ENCODE data around the gene MINDY4.

Gene MINDY4

GRCh38 chr7:30835396-30835915, 64.2 kb downstream of the MINDY4 start:
- DNase-seq (ENCODE audit: low read depth, low spot score), result no peak

GRCh38 chr7:30836991-30837390, 65.8 kb downstream of the MINDY4 start:
- no peak for DNase-seq (ENCODE audit: low read depth, low spot score)

- no peak for DNase-seq (ENCODE audit: low read depth, low spot score)
Measured at GRCh38 chr7:30837581-30837980, 66.4 kb downstream of the MINDY4 start.

- no peak for DNase-seq (ENCODE audit: low read depth, low spot score)
Measured at GRCh38 chr7:30838008-30838407, 66.8 kb downstream of the MINDY4 start.

GRCh38 chr7:30840141-30841024, 69.2 kb downstream of the MINDY4 start:
- DNase-seq (ENCODE audit: low read depth, low spot score), result no peak

GRCh38 chr7:30841025-30841735, 70.0 kb downstream of the MINDY4 start:
- DNase-seq (ENCODE audit: low read depth, low spot score), result no peak

- DNase-seq (ENCODE audit: low read depth, low spot score), result no peak
Measured at GRCh38 chr7:30841801-30842541, 70.8 kb downstream of the MINDY4 start.

GRCh38 chr7:30842542-30843451, 71.6 kb downstream of the MINDY4 start:
- DNase-seq (ENCODE audit: low read depth, low spot score), result no peak

- DNase-seq (ENCODE audit: low read depth, low spot score), result no peak
Measured at GRCh38 chr7:30843741-30844482, 72.7 kb downstream of the MINDY4 start.

- DNase-seq (ENCODE audit: low read depth, low spot score), result no peak
Measured at GRCh38 chr7:30844483-30844874, 73.3 kb downstream of the MINDY4 start.

- no peak for DNase-seq (ENCODE audit: low read depth, low spot score)
Measured at GRCh38 chr7:30844916-30845315, 73.7 kb downstream of the MINDY4 start.

GRCh38 chr7:30845426-30846135, 74.4 kb downstream of the MINDY4 start:
- DNase-seq (ENCODE audit: low read depth, low spot score), result no peak

GRCh38 chr7:30846378-30846777, 75.2 kb downstream of the MINDY4 start:
- DNase-seq (ENCODE audit: low read depth, low spot score), result no peak

- DNase-seq (ENCODE audit: low read depth, low spot score), result no peak
Measured at GRCh38 chr7:30848121-30848855, 77.1 kb downstream of the MINDY4 start.

- no peak for DNase-seq (ENCODE audit: low read depth, low spot score)
Measured at GRCh38 chr7:30849565-30849964, 78.3 kb downstream of the MINDY4 start.

GRCh38 chr7:30850426-30850825, 79.2 kb downstream of the MINDY4 start:
- DNase-seq (ENCODE audit: low read depth, low spot score), result no peak

GRCh38 chr7:30851651-30852307, 80.6 kb downstream of the MINDY4 start:
- no peak for DNase-seq (ENCODE audit: low read depth, low spot score)

GRCh38 chr7:30852308-30852684, 81.1 kb downstream of the MINDY4 start:
- DNase-seq (ENCODE audit: low read depth, low spot score), result no peak
